Stimulated activated CD8-positive, alpha-beta memory T cell treated with anti-CD3 and anti-CD28 coated beads, Interleukin-4, amount 100 ng/mL, for 1 hour (primary cell): Measurements from ENCODE around the gene LHFPL5.

ENCODE experiments used
- DNase-seq, 2 donors: peaks; one replicate each; pipeline ENCODE4 v3.0.0-alpha.2; 2020; ENCODE audit warnings: low read depth in 2 of 2, low spot score in 1 of 2

LHFPL5 gene

GRCh38 chr6:35790683-35791082 is 14.5 kb upstream of the LHFPL5 start:
- DNase-seq = no peak

GRCh38 chr6:35794536-35795452 is 10.4 kb upstream of the LHFPL5 start:
- no peak for DNase-seq

- DNase-seq = no peak
These were observed 9.6 kb upstream of the LHFPL5 start for GRCh38 chr6:35795453-35796071.

DNA sequence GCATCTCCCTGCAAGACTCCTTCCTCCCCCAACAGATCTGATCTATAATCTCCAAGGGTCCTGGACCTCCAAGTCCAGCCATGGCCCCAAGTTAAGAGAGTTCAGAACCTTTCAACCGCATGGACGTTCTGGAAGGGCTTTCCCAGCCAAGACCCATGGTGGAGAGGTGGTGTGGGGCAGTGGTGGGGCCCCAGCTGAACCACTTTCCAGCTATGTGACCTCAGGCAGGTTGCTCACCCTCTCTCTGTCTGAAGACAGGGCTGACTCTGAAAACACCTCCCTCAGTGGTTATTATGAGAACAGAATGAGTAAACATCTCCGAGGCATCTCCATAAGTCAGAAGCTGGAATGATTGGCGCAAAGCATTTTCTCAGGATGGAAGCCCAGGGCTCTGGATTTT is 8.9 kb upstream of the LHFPL5 start:
- no peak for DNase-seq

DNA sequence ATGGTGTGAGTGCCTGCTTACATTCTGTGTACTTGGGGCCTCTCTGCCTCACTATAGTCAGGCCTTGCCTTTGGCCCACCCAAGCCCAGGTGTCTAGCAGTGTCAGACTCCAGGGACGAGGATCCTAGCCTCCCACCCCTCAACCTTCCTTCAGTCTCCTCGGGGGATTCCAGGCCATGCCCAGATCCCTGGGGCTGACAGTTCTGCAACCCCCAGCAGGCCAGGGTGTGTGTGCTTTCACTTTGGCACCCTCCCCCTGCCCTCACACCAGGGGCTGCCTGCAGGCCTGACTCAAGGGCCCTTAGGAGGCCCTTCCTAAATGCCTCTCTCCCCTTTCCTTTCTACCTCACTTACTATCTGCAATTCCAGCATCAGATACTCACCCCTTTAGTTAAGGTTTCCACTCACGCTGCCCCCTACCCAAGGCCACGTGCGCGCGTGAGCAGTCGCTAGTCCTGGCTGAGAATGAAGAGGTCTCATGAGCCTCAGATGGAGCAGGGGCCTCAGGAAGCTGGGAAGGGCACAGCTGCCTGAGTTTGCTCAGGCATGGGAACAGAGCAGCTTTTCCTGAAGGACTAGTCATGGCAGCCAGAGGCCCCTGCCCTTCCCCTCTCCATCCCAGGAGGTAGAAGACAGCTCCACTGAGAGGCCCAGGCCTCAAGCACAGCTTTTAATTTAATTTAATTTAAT is 7.2 kb upstream of the LHFPL5 start:
- DNase-seq = no peak

DNA sequence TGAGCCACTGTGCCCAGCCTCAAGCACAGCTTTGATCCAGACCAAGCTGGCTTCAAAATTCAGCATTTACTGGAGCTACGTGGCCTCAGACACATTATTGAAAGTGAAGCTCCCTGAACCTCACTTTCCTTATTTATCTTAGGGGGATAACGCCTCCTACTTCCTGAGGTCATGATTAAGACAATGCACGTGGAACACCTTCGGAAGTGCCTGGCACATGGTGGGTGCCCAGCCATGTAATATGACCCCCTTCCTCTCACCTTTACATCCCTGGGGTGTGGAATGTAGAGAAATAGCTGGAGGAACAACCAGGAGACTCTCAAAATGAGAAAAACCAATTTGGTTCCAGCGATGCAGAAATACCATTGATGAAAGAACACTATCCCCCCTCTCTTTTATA is 6.4 kb upstream of the LHFPL5 start:
- no peak for DNase-seq

DNA sequence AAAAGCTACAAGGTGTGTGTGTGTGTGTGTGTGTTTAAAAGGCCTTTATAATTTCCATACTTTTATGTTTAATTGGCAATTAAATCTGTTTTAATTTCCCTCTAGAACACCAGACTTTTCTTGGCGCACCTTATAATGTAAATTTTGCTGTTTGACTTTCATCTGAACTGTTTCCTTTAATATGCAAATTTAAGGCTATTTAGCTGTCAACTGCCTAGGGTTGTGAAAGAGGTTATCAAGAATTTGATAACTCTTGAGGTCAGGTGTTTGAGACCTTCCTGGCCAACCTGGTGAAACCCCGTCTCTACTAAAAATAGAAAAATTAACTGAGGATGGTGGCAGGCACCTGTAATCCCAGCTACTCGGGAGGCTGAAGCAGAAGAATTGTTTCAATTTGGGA is 4.0 kb upstream of the LHFPL5 start:
- DNase-seq = no peak

DNA sequence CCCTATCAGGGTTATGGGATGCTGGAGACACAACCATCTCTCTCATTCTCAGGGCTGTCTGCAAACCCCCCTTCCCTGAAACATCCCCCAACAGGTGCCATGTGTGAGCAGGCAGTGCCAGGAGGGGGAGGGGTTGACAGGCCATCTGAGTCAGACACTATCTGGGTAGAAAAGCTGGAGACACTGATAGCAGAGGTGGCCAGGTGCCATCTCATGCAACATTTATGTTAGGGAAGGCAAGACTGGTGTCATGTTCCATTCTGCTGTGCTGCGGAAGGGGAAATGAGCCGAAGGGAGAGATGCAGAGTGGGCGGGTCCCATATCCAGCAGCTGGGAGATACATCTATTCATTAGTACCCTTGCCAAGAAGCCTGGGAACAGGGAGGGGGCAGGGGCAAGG is 3.5 kb downstream of the LHFPL5 start:
- no peak for DNase-seq

DNA sequence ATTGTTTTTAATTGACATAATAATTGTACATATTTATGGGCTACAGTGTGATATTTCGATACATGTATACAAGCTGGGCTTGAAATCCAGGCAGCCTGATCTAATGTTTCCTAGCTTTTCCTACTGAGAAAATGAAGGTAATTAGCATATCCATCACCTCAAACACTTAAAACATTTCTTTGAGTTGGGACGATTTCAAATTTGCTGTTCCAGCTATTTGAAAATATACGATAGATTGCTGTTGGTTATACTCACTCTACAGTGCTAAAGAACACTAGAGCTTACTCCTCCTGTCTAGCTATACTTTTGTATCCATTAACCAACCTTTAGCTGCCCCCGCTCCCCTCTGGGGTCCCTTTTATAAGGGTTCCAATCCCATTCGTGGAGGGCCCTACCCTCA is 4.7 kb downstream of the LHFPL5 start:
- DNase-seq = no peak

GRCh38 chr6:35810971-35811698 is 6.0 kb downstream of the LHFPL5 start:
- no peak for DNase-seq

- DNase-seq = no peak
These were observed 6.5 kb downstream of the LHFPL5 start for GRCh38 chr6:35811699-35811995.

DNA sequence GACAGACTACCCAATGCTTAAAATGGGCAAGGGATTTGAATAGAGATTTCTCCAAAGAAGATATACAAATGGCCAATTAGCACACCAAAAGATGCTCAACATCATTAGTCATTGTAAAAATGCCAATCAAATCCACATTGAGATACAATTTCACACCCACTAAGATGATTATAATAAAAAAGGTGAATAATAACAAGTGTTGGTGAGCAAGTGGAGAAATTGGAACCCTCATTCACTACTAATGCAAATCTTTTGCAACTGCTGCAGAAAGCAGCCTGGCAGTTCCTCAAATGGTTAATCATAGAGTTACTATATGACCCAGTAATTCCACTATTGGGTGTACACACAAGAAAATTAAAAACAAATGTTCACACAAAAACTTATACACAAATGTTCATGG is 12.4 kb downstream of the LHFPL5 start:
- DNase-seq = no peak

DNA sequence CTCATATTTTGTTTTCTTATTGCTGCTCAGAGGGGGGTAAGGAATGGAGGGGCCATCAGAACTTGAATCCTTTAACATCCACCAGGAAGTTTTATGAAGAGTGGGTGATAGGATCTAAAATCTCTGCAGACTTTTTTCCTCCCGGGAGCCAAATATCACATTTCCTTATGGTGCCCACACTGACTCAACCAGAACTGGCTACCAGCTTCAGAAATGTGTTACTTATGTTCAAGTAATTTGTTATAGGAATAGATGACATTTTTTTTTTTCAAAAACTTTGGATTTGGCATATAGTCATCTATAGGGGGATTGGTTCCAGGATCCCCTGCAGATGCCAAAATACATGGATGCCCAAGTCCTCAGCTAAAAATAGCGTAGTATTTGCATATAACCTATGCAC is 18.4 kb downstream of the LHFPL5 start:
- no peak for DNase-seq

DNA sequence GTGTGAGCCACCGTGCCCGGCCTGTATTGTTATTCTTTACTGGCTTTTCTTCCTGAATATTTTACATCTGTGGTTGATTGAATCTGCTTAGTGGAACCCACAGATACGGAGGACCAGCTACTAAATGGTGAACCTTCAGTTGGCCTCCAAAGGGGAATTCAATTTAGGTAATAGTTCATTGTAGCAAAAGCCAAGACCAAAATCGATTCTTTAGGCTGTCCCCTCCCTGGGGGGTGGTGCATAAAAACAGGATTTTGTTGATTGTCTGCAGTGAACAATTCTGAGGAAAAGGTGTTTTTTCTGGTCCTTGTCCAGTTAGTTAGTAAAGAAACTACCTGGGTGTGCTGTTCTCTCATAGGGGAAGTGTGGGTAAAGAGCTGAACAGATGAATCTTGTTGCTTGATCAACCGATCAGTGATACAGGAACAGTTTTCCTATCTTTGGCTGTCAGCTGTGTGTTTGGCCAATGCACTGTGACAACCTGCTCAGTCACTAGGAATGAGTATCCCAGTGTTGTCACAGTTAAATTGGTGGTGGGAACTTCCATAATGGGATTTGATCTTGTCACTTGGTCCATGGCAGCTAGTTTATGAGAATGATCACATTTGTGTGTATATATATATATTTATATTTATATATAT is 19.5 kb downstream of the LHFPL5 start:
- DNase-seq = no peak

DNA sequence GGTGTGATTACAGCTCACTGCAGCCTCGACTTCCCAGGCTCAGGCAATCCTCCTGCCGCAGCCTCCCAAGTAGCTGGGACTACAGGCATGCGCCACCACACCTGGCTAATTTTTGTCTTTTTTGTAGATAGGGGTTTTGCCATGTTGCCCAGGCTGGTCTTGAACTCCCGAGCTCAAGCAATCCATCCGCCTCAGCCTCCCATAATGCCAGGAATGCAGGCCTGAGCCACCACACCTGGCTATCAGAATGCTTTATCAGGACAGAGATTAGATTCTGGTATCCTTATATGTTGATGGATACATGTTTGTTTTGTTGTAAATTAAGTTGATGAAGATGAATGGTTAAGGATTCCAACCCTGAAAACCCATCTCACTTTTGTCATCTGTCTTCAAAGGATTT is 24.2 kb downstream of the LHFPL5 start:
- DNase-seq = no peak

DNA sequence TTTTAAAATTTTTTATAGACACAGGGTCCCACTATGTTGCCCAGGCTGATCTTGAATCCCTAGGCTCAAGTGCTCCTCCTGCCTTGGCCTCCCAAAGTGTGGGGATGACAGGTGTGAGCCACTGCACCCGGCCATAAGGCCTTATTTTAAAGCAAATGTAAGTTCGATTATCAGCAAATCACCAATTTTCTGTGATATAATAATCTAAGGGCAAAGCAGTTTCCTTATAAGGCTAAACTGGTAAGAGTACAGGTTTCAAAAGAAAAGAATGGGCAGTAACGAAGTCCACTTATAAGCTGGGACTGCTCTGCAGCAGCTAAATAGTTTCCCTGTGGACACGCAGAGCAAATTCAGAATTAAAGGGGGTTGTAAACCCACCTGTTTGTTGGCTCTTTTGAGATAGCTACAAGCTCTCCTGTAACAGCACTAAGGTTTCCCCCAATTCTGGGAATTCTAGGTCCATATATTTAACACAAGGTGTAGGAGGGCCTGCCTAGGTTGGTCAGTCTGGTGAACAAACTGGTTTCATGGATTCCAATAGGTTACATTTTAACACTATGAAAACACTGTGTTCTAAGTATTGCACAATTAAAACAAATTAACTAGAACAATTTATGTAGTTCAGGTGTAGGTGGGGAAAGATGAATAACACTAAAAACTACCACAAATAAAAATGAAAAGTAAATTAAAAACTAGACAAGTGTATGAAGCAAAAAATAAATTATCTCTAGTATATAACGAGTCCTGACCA is 26.3 kb downstream of the LHFPL5 start:
- no peak for DNase-seq

- DNase-seq = no peak
These were observed 28.4 kb downstream of the LHFPL5 start for GRCh38 chr6:35833536-35833935.

DNA sequence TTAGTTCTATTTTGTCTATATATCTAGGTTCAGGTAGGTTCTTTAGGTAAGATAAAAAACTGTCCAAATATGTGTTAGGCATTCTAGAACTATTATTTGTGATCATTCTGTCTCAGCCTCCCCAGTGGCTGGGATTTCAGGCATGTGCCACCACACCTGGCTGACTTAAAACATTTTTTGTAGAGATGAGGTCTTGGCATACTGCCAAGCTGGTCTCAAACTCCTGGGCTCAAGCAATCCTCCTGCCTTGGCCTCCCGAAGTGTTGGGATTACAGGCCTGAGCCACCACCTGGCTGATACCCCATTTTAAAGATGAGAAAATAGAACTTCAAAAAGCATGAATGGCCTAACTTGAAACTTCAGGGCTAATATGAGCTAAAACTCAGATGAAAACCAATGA is 33.9 kb downstream of the LHFPL5 start:
- no peak for DNase-seq

GRCh38 chr6:35842381-35842780 is 37.2 kb downstream of the LHFPL5 start:
- DNase-seq = no peak

DNA sequence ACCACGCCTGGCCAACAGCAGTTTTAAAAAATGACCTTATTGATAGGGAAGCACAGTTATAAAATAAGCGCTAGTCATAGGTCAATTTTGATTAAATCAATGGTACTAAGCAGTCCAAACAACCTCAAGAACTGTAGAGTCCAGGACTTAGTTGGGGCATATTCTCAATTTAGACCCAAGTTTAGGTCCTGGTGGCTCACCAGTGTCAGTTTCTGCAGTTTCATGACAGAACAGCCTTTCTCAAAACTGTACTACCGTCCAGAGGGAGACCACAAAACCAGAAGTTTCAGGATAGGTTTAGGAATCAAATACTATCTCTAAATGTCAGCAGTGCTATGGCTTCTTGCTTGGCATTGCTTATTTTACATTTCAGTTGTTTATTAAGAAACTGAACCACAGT is 39.1 kb downstream of the LHFPL5 start:
- no peak for DNase-seq

DNA sequence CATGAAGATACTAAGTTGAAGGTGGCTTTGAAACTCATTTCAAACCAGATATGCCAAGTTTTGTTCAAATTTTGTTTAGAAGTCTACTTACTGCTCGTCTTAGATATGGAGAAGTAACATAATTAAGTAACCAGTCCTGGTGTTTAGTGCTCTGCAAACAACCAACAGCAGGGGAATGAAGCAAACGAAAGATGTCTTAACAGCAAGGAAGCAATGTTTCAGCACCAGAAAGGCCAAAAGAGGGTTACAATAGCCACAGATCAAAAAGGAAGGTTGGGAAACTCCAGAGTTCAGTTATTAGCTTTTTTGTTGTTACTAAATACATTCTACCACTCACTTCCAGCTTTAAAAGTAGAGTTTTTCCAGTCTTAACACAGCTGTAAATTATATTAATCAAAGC is 45.1 kb downstream of the LHFPL5 start:
- DNase-seq = no peak
